GM12864 (cell line): ENCODE results near the gene KDELR3.

ENCODE experiments used
- DNase-seq: peaks from one replicate; pipeline ENCODE4 v3.0.0-alpha.2; 2011; ENCODE audit warnings: low read depth
- H3K4me3 ChIP-seq: 2 replicates; pipeline ENCODE4 v1.5.1; 2011; ENCODE audit warnings: mild to moderate bottlenecking, low read depth, low read length, control low read depth
- CTCF ChIP-seq: IDR thresholded peaks from 2 replicates; pipeline ENCODE4 v1.5.1; 2011; ENCODE audit warnings: low read depth, mild to moderate bottlenecking, moderate library complexity, low read length, control low read depth, inconsistent platforms; ENCODE audit errors: missing control alignments

Gene KDELR3

GRCh38 chr22:38451864-38452263 is 16.0 kb upstream of the KDELR3 start:
- DNase-seq: no peak
- H3K4me3 ChIP-seq: no peak overlapping the region
- no peak for TF ChIP-seq CTCF

GRCh38 chr22:38452373-38453065 is 15.4 kb upstream of the KDELR3 start:
- H3K4me3 ChIP-seq: no peak overlapping the region
- no peak for TF ChIP-seq CTCF
- no peak for DNase-seq

GRCh38 chr22:38453066-38453672 is 14.7 kb upstream of the KDELR3 start:
- H3K4me3 ChIP-seq: no peak overlapping the region
- DNase-seq: no peak
- no peak for TF ChIP-seq CTCF

- H3K4me3 ChIP-seq: no peak overlapping the region
- no peak for TF ChIP-seq CTCF
- DNase-seq: no peak
Observed at GRCh38 chr22:38453996-38454352, 13.9 kb upstream of the KDELR3 start.

GRCh38 chr22:38454353-38455075 is 13.4 kb upstream of the KDELR3 start:
- no peak for DNase-seq
- TF ChIP-seq CTCF: no peak
- no peak overlapping the region; the same call in 1 of the 2 replicates for H3K4me3 ChIP-seq

GRCh38 chr22:38455076-38455529 is 12.8 kb upstream of the KDELR3 start, which contains the start of gene KCNJ4:
TSS of gene KCNJ4 (minus strand) at chr22:38455199. CDS start at chr22:38428132, 27,067 bp downstream.
- H3K4me3 ChIP-seq: no peak within 1 kb of the TSS; the same call in 1 of the 2 replicates
- DNase-seq: no peak
- TF ChIP-seq CTCF: no peak
